Activated T-helper 2 cell treated with anti-CD3 and anti-CD28 coated beads, Interferon-gamma antibody, Interleukin-2, Interleukin-4, amounts not matched to agents 10 μg/mL and 5 μg/mL and 100 μg/mL, durations not matched to agents 14 hours and 24 hours and 36 hours (primary cell): Measurements from ENCODE around the gene TOR4A. TPM values are rescaled to one million over a fixed set of nuclear protein-coding genes. Genes with fewer than 3 reads are reported as not detected.
A peak's percentile ranks its signal among the peaks of the same experiment; 100 is the strongest.

ENCODE experiments used
- DNase-seq: peaks from one replicate; pipeline ENCODE4 v3.0.0; 2021; ENCODE audit warnings: low spot score
- H3K27ac Mint-ChIP-seq: one replicate; pipeline ENCODE4 v1.8.0; 2021; ENCODE audit warnings: mixed read lengths
- H3K27me3 Mint-ChIP-seq: one replicate; pipeline ENCODE4 v1.8.0; 2021; ENCODE audit warnings: low read depth, mixed read lengths
- H3K36me3 Mint-ChIP-seq: one replicate; pipeline ENCODE4 v1.8.0; 2021; ENCODE audit warnings: low read depth, mixed read lengths
- H3K4me1 Mint-ChIP-seq: one replicate; pipeline ENCODE4 v1.8.0; 2021; ENCODE audit warnings: low read depth, mixed read lengths
- H3K4me3 Mint-ChIP-seq: one replicate; pipeline ENCODE4 v1.8.0; 2021; ENCODE audit warnings: low read depth, mild to moderate bottlenecking, moderate library complexity, mixed read lengths
- H3K9me3 Mint-ChIP-seq: one replicate; pipeline ENCODE4 v1.8.0; 2021; ENCODE audit warnings: mixed read lengths
- intact Hi-C: fragments of 100-400 bp; cut with micrococcal nuclease; formaldehyde crosslinking; loops from one replicate; pipeline ENCODE4 v1.15.1; 2023
- total RNA-seq: library from RNA; stranded (reverse); gene quantifications from 2 replicates; pipeline ENCODE4 v1.2.3, GENCODE V29; 2022

TOR4A gene
- total RNA-seq, 1 donor from 2014 or later = 17.2 TPM

DNA sequence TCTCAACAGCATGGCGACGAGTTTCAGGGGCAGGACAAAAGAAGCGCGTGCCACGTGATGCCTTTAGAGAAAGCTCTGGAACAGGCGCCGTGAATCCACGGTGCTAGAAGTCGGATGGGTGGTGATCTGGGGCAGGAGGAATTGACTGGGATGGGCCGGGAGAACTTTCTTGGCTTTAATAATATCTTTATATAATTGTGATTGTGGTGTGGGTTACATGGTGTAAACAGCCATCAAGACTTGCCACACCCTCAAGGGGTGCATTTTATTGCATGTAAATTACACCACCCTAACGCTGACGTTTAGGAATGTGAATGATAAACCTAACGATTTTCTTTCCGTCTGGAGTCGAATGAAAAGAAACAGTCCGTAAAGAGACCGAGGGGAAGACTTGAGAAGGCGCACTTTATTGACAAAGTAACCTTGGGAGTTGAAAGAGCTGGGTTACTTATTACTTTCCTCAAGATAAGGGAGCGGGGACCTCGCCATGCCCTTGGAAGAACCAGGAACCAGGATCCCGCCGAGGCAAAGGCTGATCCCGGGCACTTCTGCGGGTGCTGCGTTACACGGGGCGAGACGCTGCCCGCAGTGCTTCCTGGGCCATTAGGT is 16.1 kb downstream of the TOR4A start:
- intact Hi-C loops = loop anchor here (2.0 kb wide), 1 partner anchor 113 kb away; no protein-coding TSS in a partner anchor

DNA sequence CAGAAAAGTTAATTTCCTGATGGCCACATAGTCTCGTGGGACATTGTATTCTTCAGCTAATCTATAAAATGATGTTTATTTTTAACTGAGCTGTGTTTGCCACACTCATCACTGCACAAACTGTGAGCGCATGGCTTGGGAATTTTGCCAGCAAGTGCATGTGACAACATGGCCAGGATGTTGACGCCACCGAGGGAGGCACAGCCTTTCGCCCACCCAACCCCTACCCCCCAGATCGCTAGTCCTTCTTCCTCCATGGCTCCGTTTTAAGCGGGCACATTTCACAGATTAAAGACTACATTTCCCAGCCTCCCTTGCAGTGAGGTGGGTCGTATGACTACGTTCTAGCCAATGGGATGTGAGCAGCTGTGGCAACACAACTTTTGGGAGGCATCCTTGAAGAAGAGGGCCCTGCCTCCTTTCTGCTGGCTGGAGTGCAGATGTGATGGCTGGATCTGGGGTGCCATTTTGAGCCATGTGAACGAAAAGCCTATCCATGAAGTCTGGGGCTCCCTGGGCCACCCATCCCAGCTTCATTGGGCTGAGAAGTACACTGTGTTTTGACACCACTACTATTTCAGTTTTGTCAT is 16.7 kb downstream of the TOR4A start:
- H3K4me3 Mint-ChIP-seq = peak overlapping the region; percentile 45
- intact Hi-C loops = loop anchor here (2.0 kb wide), 1 partner anchor 113 kb away; no protein-coding TSS in a partner anchor
- no peak overlapping the region for H3K27ac Mint-ChIP-seq
- H3K4me1 Mint-ChIP-seq = peaks cover 1% of the 10 kb centered on the region
- H3K27me3 Mint-ChIP-seq = peaks cover 29% of the 10 kb centered on the region
- no peaks in the 10 kb centered on the region for H3K36me3 Mint-ChIP-seq
- DNase-seq = no peak
- no peaks in the 10 kb centered on the region for H3K9me3 Mint-ChIP-seq

More for the DNA sequence above, 16.1 kb downstream of the TOR4A start:
- no peaks in the 10 kb centered on the region for H3K36me3 Mint-ChIP-seq
- no peaks in the 10 kb centered on the region for H3K9me3 Mint-ChIP-seq
- H3K4me3 Mint-ChIP-seq = no peak overlapping the region
- peaks cover 1% of the 10 kb centered on the region for H3K4me1 Mint-ChIP-seq
- peaks cover 26% of the 10 kb centered on the region for H3K27me3 Mint-ChIP-seq
- DNase-seq = no peak
- H3K27ac Mint-ChIP-seq = no peak overlapping the region

DNA sequence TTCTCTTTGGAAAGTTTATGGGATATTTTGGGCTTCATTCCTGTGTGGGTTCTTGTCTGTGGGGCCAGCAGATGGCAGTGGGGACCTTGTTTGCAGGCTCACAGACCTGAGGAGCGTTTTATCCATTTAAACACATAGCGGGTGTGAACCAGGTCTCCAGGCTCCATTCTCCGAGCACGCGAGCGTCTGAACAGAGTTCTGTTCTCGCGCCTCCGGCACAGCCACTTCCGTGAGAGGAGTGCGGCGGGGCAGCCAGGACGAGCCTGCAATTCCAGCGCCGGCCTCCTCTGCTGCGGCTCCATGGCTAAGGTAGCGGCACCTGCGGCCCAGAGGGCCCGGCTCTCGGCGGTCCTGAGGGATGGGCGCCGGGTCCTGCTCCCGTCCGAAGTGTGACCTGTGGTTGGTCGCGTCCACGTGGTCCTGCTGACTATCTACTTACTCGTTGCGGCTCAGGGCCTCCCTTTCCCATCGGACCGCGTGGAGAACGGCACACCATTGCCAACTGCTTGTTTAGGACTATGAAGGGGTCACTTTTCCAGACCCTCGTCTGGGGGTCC is 17.2 kb downstream of the TOR4A start:
- H3K27ac Mint-ChIP-seq = no peak overlapping the region

DNA sequence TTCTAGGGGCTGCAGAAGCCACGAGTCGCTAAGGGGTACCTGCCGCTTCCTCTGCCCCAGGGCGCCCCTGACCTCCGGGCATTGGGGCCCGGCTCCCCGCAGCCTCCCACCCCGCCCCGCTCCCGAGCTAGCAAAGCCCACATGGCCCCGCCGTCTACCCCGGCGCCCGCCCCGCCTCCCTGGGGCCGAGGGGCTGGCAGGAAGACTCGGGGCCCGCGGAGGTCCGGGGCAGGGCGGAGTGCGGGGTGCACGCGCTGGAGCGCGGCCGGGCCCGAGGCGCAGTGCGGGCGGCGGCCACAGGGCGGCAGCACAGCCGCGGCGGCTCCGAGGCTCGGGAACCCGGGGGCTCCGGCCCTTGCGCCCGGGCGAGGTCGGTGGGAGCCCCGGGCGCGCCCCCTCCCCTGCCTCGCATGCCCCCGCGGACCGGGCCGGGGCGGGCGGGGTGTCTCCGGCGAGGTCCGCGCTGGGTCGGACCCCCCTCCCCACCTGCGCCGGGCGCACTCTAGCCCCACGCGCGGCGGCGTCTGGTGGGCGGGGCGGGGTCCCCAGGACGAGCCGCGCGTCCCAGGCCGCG is 17.8 kb downstream of the TOR4A start:
- H3K9me3 Mint-ChIP-seq = no peaks in the 10 kb centered on the region
- H3K27ac Mint-ChIP-seq = no peak overlapping the region

More for the DNA sequence above, 17.2 kb downstream of the TOR4A start:
- no peaks in the 10 kb centered on the region for H3K36me3 Mint-ChIP-seq
- intact Hi-C loops = loop anchor here (2.0 kb wide), 1 partner anchor 112 kb away; no protein-coding TSS in a partner anchor
- no peaks in the 10 kb centered on the region for H3K9me3 Mint-ChIP-seq
- peaks cover 31% of the 10 kb centered on the region for H3K27me3 Mint-ChIP-seq
- peak overlapping the region; percentile 45 for H3K4me3 Mint-ChIP-seq
- peaks cover 2% of the 10 kb centered on the region for H3K4me1 Mint-ChIP-seq
- DNase-seq = no peak

DNA sequence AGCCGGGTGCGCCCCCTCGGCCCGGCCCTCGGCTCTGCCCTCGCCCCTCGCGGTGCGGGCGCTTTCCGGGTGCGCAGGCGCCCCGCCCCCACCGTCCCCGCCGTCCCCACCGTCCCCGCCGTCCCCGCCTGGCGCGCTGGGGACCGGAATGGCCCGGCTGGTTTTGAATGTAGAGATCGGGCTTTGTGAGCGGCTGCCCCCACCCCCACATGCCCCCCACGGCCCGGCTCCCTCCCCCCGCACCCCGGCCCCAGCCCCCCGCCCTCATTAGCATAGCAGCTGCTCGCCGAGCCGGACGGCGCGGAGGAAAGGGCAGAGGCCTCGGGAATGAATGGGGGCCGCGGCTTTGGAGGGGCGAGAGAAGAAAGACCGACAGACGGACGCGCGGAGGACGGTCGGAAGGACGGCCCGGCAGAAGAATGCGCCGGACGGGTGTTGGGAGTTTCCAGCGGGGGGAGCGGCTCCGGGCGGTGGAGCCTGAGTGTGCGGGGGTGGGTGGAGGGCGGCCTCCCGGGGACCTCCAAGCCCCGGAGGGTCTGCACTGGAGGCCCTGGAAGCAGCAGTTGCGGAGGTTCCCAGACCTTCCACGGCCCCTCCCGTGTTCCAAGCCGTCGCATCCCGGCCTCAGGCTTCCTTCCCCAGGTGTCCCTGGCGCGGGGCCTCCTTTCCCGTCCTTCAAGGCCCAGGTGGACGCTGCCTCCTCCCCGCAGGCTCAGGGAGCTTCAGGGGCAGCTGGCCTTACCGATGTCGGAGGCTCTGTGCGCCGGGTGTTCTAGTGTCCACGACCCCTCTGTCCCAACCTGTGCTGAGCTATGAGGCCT is 18.5 kb downstream of the TOR4A start:
- DNase-seq = no peak
- peaks cover 37% of the 10 kb centered on the region for H3K27me3 Mint-ChIP-seq
- H3K36me3 Mint-ChIP-seq = no peaks in the 10 kb centered on the region
- H3K4me1 Mint-ChIP-seq = peaks cover 5% of the 10 kb centered on the region
- no peaks in the 10 kb centered on the region for H3K9me3 Mint-ChIP-seq
- intact Hi-C loops = loop anchor here (2.0 kb wide), 1 partner anchor 111 kb away; no protein-coding TSS in a partner anchor
- H3K4me3 Mint-ChIP-seq = peak overlapping the region; percentile 67
- no peak overlapping the region for H3K27ac Mint-ChIP-seq

More for the DNA sequence above, 17.8 kb downstream of the TOR4A start:
- H3K4me1 Mint-ChIP-seq = peaks cover 5% of the 10 kb centered on the region
- H3K4me3 Mint-ChIP-seq = no peak overlapping the region
- peak; percentile 43 for DNase-seq
- no peaks in the 10 kb centered on the region for H3K36me3 Mint-ChIP-seq
- peaks cover 34% of the 10 kb centered on the region for H3K27me3 Mint-ChIP-seq
- intact Hi-C loops = loop anchor here (2.0 kb wide), 1 partner anchor 111 kb away; no protein-coding TSS in a partner anchor

DNA sequence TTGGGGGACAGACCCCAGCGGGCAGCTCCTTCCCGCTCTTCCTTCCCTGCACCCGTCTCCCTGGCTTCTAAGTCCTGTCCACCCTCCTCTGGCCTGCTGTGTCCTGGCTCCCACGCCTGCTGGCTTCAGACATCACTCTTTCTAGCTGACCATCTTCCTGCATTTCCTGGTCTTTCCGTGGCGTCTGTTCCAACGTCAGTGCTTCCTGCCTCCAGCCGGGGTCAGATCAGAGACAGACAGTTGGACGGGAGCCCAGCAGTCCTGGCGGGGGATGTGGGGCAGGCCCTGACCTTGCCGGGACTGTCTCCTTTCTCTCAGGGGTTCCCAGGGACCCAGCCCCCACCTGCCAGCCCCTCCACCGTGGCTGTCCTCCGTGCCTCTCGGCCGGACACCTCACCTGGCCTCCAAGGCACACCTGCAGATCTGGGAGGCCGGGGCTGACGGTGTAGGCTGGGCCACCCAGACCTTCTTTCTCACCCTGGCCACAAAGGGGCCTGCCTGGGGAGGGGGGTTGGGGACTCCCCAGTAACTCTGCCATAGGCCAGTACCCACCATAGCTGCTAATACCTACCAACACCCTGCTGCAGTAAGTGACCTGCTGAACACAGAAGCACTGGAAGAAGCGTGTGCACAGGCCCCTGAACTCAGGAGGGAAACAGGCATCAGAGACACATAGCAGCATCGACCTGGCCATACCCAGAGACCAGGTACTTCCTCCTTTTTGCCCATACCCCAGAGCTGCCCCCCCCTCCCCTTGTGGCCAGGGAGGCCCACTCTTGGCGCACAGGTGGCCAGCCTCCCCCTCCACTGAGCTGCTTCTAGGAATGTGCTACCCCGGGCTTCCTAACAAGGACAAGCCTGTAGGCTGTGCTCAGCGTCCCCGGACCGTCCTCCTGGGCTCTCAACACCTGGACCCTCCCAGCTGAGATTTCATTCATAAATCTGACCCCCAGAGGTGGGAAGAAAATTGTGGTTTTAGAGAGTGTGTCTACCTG is 19.4 kb downstream of the TOR4A start:
- Mint-ChIP-seq H3K27ac (peak overlapping the region; percentile 57), H3K9me3 (no peaks in the 10 kb centered on the region), H3K36me3 (no peaks in the 10 kb centered on the region), H3K4me3 (peak overlapping the region; percentile 67), H3K27me3 (peaks cover 37% of the 10 kb centered on the region), H3K4me1 (peaks cover 5% of the 10 kb centered on the region)
- intact Hi-C loops = no loop called here
- no peak for DNase-seq

DNA sequence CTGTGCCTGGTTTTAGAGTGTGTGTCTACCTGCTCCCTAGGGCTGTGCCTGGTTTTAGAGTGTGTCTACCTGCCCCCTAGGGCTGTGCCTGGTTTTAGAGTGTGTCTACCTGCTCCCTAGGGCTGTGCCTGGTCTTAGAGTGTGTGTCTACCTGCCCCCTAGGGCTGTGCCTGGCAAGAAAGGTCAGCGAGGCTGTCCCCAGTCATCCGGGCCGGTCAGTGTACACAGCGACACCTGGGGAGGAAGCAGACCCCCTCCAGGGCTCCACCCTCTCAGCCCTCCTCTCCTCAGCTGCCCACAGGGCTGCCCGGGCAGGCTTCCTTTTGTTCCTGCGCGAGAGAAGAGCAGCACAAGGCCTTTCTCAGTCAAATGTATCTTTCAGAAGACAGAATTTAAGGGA is 20.4 kb downstream of the TOR4A start:
- H3K27ac Mint-ChIP-seq = no peak overlapping the region
- H3K4me3 Mint-ChIP-seq = no peak overlapping the region
- no peaks in the 10 kb centered on the region for H3K9me3 Mint-ChIP-seq
- H3K36me3 Mint-ChIP-seq = no peaks in the 10 kb centered on the region
- intact Hi-C loops = no loop called here
- DNase-seq = no peak
- H3K4me1 Mint-ChIP-seq = peaks cover 5% of the 10 kb centered on the region
- H3K27me3 Mint-ChIP-seq = peaks cover 37% of the 10 kb centered on the region

DNA sequence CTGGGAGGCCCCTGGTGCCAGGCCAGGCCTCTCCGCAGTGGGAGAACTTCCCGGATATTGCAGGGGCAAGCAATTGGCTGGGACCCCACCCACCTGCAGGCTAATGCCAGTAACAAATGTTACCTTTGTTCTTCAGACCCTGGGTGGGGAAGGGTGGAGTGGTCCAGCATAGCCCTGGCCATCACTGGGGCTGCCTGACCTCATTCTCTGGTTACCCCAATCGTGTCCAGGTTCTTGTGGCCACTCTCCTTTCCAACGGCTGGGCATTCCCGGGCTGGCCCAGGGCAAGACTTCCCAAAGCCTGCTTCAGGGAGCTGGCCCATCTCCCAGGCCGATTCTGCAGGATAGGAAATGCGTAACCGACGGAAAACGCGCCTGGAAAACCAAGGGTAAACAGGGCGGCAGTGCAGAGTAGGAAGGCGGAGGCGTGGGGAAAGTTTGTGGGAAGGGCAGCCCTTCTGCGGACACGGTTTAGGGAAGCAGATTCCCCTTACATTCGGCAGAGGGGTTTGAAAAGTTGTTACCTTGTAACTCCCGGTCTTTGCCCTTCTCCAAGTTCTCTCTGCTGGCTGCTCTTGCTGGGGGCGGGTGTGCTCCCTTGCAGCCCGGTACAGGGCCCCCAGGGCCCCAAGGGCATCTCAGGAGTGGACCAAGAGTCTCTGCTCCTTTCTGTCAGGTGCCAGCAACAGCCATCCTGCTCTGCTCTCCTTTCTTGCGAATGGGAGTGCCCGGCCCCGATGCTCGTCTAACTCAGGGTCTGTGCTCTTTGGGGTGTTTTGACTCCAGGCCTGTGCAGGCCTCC is 21.1 kb downstream of the TOR4A start:
- Mint-ChIP-seq H3K9me3 (no peaks in the 10 kb centered on the region), H3K4me1 (peaks cover 5% of the 10 kb centered on the region), H3K4me3 (no peak overlapping the region), H3K36me3 (no peaks in the 10 kb centered on the region), H3K27me3 (peaks cover 33% of the 10 kb centered on the region), H3K27ac (no peak overlapping the region)
- intact Hi-C loops = no loop called here
- no peak for DNase-seq

DNA sequence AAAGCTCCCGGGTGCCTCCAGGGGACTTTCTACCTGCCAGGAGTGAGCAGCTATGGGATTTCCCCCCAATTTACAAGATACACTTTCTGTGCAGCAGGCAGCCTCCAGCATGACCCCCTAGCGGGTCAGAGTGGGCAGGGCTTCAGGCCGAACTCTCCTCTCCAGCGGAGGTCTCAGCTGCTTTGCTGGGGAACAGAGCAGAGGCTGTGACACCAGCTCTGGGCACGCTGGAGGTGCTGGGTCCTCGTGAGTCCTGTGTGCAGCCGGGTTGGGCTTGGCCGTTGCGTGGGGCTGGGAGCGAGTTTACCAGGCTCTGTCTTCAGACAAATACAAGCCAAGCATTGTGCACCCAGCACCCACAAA is 21.7 kb downstream of the TOR4A start:
- intact Hi-C loops = no loop called here

DNA sequence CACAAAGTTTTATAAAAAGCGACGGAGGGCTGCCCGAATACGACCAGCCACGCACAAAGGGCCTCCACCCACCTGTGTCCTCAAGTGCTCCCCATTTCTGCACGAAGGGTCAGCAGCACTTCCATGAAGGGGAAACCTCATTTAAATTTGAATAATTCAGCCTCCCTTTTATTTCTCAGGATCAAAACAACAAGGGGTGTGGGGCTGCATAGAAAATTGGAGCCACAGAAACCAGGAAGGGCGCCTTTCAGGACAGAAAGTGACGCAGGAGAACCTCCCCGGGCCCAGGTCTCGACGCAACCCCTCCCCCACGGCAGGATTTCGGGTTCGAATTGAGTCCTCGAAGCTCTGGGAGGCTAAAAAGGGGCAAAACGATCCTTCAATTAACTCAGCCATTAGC is 22.4 kb downstream of the TOR4A start:
- H3K36me3 Mint-ChIP-seq = no peaks in the 10 kb centered on the region

More for the DNA sequence above, 21.7 kb downstream of the TOR4A start:
- H3K27ac Mint-ChIP-seq = no peak overlapping the region
- no peaks in the 10 kb centered on the region for H3K9me3 Mint-ChIP-seq
- no peak for DNase-seq
- H3K36me3 Mint-ChIP-seq = no peaks in the 10 kb centered on the region
- H3K4me1 Mint-ChIP-seq = peaks cover 5% of the 10 kb centered on the region
- H3K4me3 Mint-ChIP-seq = no peak overlapping the region
- H3K27me3 Mint-ChIP-seq = peaks cover 30% of the 10 kb centered on the region

DNA sequence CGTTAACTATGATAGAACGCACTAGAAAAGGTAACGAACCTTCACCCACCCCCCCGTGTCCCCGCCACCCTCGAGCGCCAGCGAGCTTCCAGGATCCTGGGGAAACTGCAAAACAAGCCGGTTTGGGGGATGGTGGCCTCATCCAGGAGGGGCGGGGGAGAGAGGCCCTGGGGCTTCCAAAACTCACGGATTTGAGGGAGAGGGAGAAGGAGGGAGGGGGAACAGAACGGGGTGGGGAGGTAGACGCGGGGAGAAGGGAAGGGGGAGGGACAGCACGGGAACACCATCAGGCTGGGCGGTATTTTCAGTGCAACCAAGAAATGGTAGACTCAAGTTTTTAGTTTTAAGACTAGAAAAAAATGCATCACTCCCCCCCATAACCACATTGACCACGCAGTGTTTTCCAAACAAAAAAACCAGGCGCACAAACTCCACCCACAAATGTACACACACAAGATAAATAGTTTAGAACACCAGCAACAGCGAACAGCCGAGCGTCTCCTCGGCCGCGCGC is 23.1 kb downstream of the TOR4A start:
- Mint-ChIP-seq H3K9me3 (no peaks in the 10 kb centered on the region), H3K27me3 (peaks cover 26% of the 10 kb centered on the region), H3K4me1 (peaks cover 8% of the 10 kb centered on the region), H3K4me3 (peak overlapping the region; percentile 80), H3K27ac (no peak overlapping the region), H3K36me3 (no peaks in the 10 kb centered on the region)
- intact Hi-C loops = no loop called here
- DNase-seq = no peak

More for the DNA sequence above, 22.4 kb downstream of the TOR4A start:
- Mint-ChIP-seq H3K4me1 (peaks cover 5% of the 10 kb centered on the region), H3K27me3 (peaks cover 26% of the 10 kb centered on the region), H3K9me3 (no peaks in the 10 kb centered on the region), H3K27ac (no peak overlapping the region), H3K4me3 (peak overlapping the region; percentile 57)
- no peak for DNase-seq
- intact Hi-C loops = no loop called here
